ENCODE data around the gene MRAS. TPM values are rescaled to one million over a fixed set of nuclear protein-coding genes. Genes with fewer than 3 reads are reported as not detected.

Gene MRAS
- total RNA-seq, 1 donor from 2014 or later, result 55.4 TPM

- no peak for ATAC-seq
- intact Hi-C loops (cut with DNase I), result no loop called here
Observed at GRCh38 chr3:138338811-138339210, 9.6 kb upstream of the MRAS start.

GRCh38 chr3:138340511-138340910 is 7.9 kb upstream of the MRAS start:
- H3K4me1 ChIP-seq, result no peaks in the 10 kb centered on the region
- no peak overlapping the region for H3K27ac ChIP-seq
- DNase-seq (no peak), ATAC-seq (no peak)
- intact Hi-C loops (cut with DNase I), result no loop called here
- no peaks in the 10 kb centered on the region for H3K27me3 ChIP-seq (ENCODE audit: low read depth)
- TF ChIP-seq CTCF (IDR thresholded peaks at IDR 0.05), result no peak
- H3K4me3 ChIP-seq, result no peak overlapping the region
- no peaks in the 10 kb centered on the region for H3K36me3 ChIP-seq
- H3K9me3 ChIP-seq, result no peaks in the 10 kb centered on the region

More at GRCh38 chr3:138338811-138339210, 9.6 kb upstream of the MRAS start:
- Histone ChIP-seq H3K27ac (no peak overlapping the region), H3K9me3 (no peaks in the 10 kb centered on the region), H3K4me3 (no peak overlapping the region), H3K27me3 (ENCODE audit: low read depth) (no peaks in the 10 kb centered on the region), H3K36me3 (no peaks in the 10 kb centered on the region), H3K4me1 (no peaks in the 10 kb centered on the region)
- DNase-seq, result no peak
- TF ChIP-seq CTCF (IDR thresholded peaks at IDR 0.05), result no peak

GRCh38 chr3:138344754-138345153 is 3.6 kb upstream of the MRAS start:
- no peaks in the 10 kb centered on the region for H3K36me3 ChIP-seq
- no peak overlapping the region for H3K27ac ChIP-seq
- ATAC-seq, result no peak

GRCh38 chr3:138348754-138349739 is 668 bp downstream of the MRAS start:
- ATAC-seq, result peak in 1 of 2 donors; percentile 11
- Histone ChIP-seq H3K27ac (peak overlapping the region; percentile 93), H3K36me3 (no peaks in the 10 kb centered on the region), H3K9me3 (no peaks in the 10 kb centered on the region), H3K4me3 (peak overlapping the region; percentile 82), H3K27me3 (ENCODE audit: low read depth) (no peaks in the 10 kb centered on the region), H3K4me1 (peaks cover 24% of the 10 kb centered on the region)
- no peak for DNase-seq
- no peak for TF ChIP-seq CTCF (IDR thresholded peaks at IDR 0.05)
- intact Hi-C loops (cut with DNase I), result no loop called here

More at GRCh38 chr3:138344754-138345153, 3.6 kb upstream of the MRAS start:
- no peak for TF ChIP-seq CTCF (IDR thresholded peaks at IDR 0.05)
- Histone ChIP-seq H3K4me1 (peaks cover 6% of the 10 kb centered on the region), H3K4me3 (no peak overlapping the region), H3K27me3 (ENCODE audit: low read depth) (no peaks in the 10 kb centered on the region), H3K9me3 (no peaks in the 10 kb centered on the region)
- intact Hi-C loops (cut with DNase I), result no loop called here
- no peak for DNase-seq

GRCh38 chr3:138349926-138350665 is 1.7 kb downstream of the MRAS start:
- no peak for ATAC-seq
- peak; percentile 70 for DNase-seq
- H3K27ac ChIP-seq, result peak overlapping the region; percentile 93
- H3K4me1 ChIP-seq, result peaks cover 24% of the 10 kb centered on the region
- peak overlapping the region; percentile 82 for H3K4me3 ChIP-seq
- intact Hi-C loops (cut with DNase I), result no loop called here
- H3K36me3 ChIP-seq, result peaks cover 2% of the 10 kb centered on the region
- no peaks in the 10 kb centered on the region for H3K27me3 ChIP-seq (ENCODE audit: low read depth)
- H3K9me3 ChIP-seq, result no peaks in the 10 kb centered on the region
- TF ChIP-seq CTCF (IDR thresholded peaks at IDR 0.05), result no peak

Measured in lower lobe of right lung (tissue), 2 donors.